GM12891 (cell line): ENCODE data around the gene NKG7.
A peak's percentile ranks its signal among the peaks of the same experiment; 100 is the strongest.

Experiments
- PAX5 ChIP-seq: IDR thresholded peaks from 2 replicates; pipeline ENCODE4 v1.6.1; 2011; ENCODE audit warnings: low read length, moderate library complexity, mild to moderate bottlenecking; ENCODE audit not compliant: insufficient read depth, severe bottlenecking
- POLR2A ChIP-seq: IDR thresholded peaks from 2 replicates; pipeline ENCODE4 v1.6.1; 2011; ENCODE audit warnings: low read depth, low read length, control low read depth
- POLR2AphosphoS5 ChIP-seq: IDR thresholded peaks from 2 replicates; pipeline ENCODE4 v1.6.1; 2011; ENCODE audit warnings: low read depth, low read length, control low read depth
- POU2F2 ChIP-seq: IDR thresholded peaks from 2 replicates; pipeline ENCODE4 v1.6.1; 2011; ENCODE audit warnings: low read depth, mild to moderate bottlenecking, control low read depth, low read length, moderate library complexity
- TAF1 ChIP-seq: IDR thresholded peaks from 2 replicates; pipeline ENCODE4 v1.6.1; 2011; ENCODE audit warnings: low read depth, low read length, control low read depth

GRCh38 chr19:51417107-51417809, 44.8 kb upstream of the NKG7 start, which contains the start of gene SIGLEC10:
- TF ChIP-seq POLR2AphosphoS5 (no peak; the same call in 1 of the 2 replicates), POLR2A (peak; percentile 52; the same call in 1 of the 2 replicates), TAF1 (peak; percentile 63), PAX5 (peak; percentile 61), POU2F2 (peak; percentile 71)
